Suprapubic skin (tissue), 3 donors: Measurements from ENCODE around the gene HIF3A.

Experiments
- CTCF ChIP-seq, 2 donors: fragments of 200-600 bp in 1 of 2; fragments of 450-650 bp in 1 of 2; sonication (generic) in 1 of 2; IDR thresholded peaks; one replicate each; pipeline ENCODE4 v1.5.1; 2016 to 2019; ENCODE audit warnings: antibody characterized with exemption in 2 of 2, mild to moderate bottlenecking in 1 of 2, moderate library complexity in 1 of 2
- POLR2A ChIP-seq, 2 donors: fragments of 450-650 bp; IDR thresholded peaks; one replicate each; pipeline ENCODE4 v1.6.1; 2017; ENCODE audit warnings: antibody characterized with exemption in 2 of 2, mild to moderate bottlenecking in 2 of 2, moderate library complexity in 2 of 2

- TF ChIP-seq CTCF (IDR thresholded peaks at IDR 0.05), result no peak
- TF ChIP-seq POLR2A (IDR thresholded peaks at IDR 0.05), result no peak
Measured at GRCh38 chr19:46283771-46284170, 13.1 kb upstream of the HIF3A start.
